Activated naive CD4-positive, alpha-beta T cell treated with anti-CD3 and anti-CD28 coated beads for 36 hours (primary cell): ENCODE data around the gene SRCAP. TPM values are rescaled to one million over a fixed set of nuclear protein-coding genes. Genes with fewer than 3 reads are reported as not detected.
A peak's percentile ranks its signal among the peaks of the same experiment; 100 is the strongest.

Experiments
- CTCF ChIA-PET: fragments of 350-600 bp; sonication (Branson Sonifier 250); formaldehyde crosslinking; loops from one replicate; lab custom pipeline; 2021; ENCODE audit warnings: antibody characterized with exemption; lab: Charles Lee
- DNase-seq: peaks from one replicate; pipeline ENCODE4 v3.0.0-alpha.2; 2020
- H3K27ac Mint-ChIP-seq: one replicate; pipeline ENCODE4 v1.8.0; 2021; ENCODE audit warnings: mild to moderate bottlenecking, mixed read lengths
- H3K27me3 Mint-ChIP-seq: one replicate; pipeline ENCODE4 v1.8.0; 2021; ENCODE audit warnings: low read depth, mixed read lengths
- H3K36me3 Mint-ChIP-seq: one replicate; pipeline ENCODE4 v1.8.0; 2021; ENCODE audit warnings: low read depth, mixed read lengths
- H3K4me1 Mint-ChIP-seq: one replicate; pipeline ENCODE4 v1.8.0; 2021; ENCODE audit warnings: low read depth, mixed read lengths
- H3K4me3 Mint-ChIP-seq: one replicate; pipeline ENCODE4 v1.8.0; 2021; ENCODE audit warnings: mild to moderate bottlenecking, moderate library complexity, mixed read lengths
- H3K9me3 Mint-ChIP-seq: one replicate; pipeline ENCODE4 v1.8.0; 2021; ENCODE audit warnings: mixed read lengths
- intact Hi-C: fragments of 100-400 bp; cut with micrococcal nuclease; formaldehyde crosslinking; loops from one replicate; pipeline ENCODE4 v1.15.1; 2023
- total RNA-seq, 2 experiments: library from RNA; stranded (reverse); gene quantifications; one replicate each; pipeline ENCODE4 v1.2.3, GENCODE V29; 2021

The SRCAP gene
- total RNA-seq, 2 experiments from 2014 or later = 52.3 to 55.2 TPM

DNA sequence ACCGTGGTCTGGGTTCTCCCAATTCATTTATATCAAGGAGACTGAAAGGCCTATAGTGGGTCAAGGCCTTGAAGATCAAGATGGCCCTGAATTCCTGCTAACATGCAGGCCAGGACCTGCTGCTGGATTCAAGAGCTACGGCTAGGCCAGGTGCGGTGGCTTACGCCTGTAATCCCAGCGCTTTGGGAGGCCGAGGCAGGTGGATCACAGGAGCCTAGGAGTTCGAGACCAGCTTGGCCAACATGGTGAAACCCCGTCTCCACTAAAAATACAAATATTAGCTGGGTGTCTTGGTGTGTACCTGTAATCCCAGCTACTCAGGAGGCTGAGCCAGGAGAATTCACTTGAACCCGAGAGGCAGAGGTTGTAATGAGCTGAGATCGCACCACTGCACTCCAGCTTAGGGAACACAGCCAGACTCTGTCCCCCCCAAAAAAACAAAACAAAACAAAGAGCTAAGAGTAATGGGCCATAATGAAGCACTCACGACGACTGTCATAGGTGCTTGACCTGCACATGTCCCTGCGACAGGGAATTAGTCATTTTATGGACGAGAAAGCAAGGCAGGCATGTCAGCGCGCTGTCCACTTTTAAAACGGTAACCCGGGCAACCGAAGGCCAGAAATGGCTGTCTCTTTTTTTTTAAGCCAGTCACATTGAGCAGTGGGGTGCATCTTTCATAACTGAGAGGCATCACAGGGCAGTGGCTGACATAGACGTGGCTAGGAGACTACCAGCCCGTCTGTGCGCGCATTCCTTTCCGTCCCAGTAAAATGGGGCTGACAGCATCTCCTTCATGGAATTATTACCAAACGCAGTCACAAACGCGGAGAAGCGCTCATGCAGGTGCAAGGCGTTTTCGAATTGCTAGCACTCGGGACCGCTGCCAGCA lies 41.8 kb upstream of the SRCAP start:
- intact Hi-C loops = loop anchor here (5.0 kb wide), 1 partner anchor 850 kb away; the partner anchor contains the start of gene MAZ
- CTCF ChIA-PET = interaction anchor here (0.7 to 1.2 kb wide), 3 partner anchors 26 to 248 kb away, joined by 3 to 4 read pairs (median 3); no protein-coding TSS in a partner anchor
- no peaks in the 10 kb centered on the region for H3K9me3 Mint-ChIP-seq
- peak overlapping the region; percentile 87 for H3K27ac Mint-ChIP-seq
- H3K4me3 Mint-ChIP-seq = peak overlapping the region; percentile 99
- peaks cover 43% of the 10 kb centered on the region for H3K4me1 Mint-ChIP-seq
- peaks cover 42% of the 10 kb centered on the region for H3K36me3 Mint-ChIP-seq
- H3K27me3 Mint-ChIP-seq = no peaks in the 10 kb centered on the region
- DNase-seq = no peak

GRCh38 chr16:30657866-30658730 lies 40.9 kb upstream of the SRCAP start, which contains the start of gene FBRS:
FBRS (plus strand) TSS chr16:30658431; CDS start chr16:30659519, 1,088 bp downstream.
- H3K36me3 Mint-ChIP-seq = peaks cover 41% of the 10 kb centered on the region

DNA sequence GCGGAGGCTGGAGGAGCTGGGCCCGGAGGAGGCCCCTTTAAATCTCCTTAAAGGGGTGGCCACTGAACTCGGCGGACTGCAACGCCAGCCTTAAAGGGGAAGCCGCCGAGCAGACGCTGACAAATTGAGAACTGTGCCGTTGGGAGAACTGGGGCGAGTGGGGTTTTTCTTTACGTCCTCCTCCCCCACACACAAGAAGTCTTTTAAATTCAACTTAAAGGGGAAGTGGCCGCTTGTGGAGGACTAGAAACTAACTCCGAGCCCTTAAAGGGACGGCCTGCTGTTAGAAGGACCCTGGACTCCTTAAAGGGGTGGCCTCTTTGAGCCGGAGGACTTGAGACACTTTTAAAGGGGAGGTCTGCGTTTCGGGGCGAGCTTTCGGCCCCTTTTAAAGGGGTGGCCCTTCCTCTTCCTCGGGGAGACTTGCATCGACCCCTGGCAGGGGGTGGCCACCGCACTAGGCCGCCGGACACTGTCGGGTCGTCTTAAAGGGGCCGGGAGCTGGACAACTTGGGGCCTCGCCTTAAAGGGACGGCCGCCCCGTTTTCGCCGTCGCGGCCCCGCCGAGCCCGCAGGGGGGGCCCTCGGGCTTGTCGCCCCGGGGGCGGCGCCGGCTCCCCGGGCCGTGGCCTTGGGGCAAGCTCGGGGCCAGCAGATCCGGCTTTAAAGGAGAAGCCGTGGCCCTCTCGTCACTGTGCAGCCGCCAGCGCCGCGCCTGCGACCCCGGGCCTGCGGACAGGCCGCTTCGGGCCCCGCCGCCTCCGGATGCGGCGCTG lies 40.1 kb upstream of the SRCAP start:
- CTCF ChIA-PET = interaction anchor here (0.8 to 4.6 kb wide), 9 partner anchors 8 to 249 kb away, joined by 3 to 42 read pairs (median 4); partner anchors contain the start of gene PRR14
- peak overlapping the region; percentile 99 for H3K4me3 Mint-ChIP-seq
- DNase-seq = no peak
- intact Hi-C loops = loop anchor here (1.0 to 5.0 kb wide), 21 partner anchors 9 to 852 kb away; partner anchors contain the start of genes ALDOA, ARMC5, CFAP119 and DCTPP1
- peaks cover 48% of the 10 kb centered on the region for H3K4me1 Mint-ChIP-seq
- H3K36me3 Mint-ChIP-seq = peaks cover 49% of the 10 kb centered on the region
- peak overlapping the region; percentile 100 for H3K27ac Mint-ChIP-seq
- no peaks in the 10 kb centered on the region for H3K27me3 Mint-ChIP-seq
- H3K9me3 Mint-ChIP-seq = no peaks in the 10 kb centered on the region

More at GRCh38 chr16:30657866-30658730, 40.9 kb upstream of the SRCAP start, which contains the start of gene FBRS:
- H3K4me3 Mint-ChIP-seq = peak within 1 kb of the TSS; percentile 99
- DNase-seq = peak; percentile 100
- intact Hi-C loops = loop anchor here (1.0 to 5.0 kb wide), 21 partner anchors 8 to 851 kb away; partner anchors contain the start of genes ALDOA, ARMC5, CFAP119 and DCTPP1
- peaks cover 42% of the 10 kb centered on the region for H3K4me1 Mint-ChIP-seq
- CTCF ChIA-PET = interaction anchor here (0.8 to 4.6 kb wide), 11 partner anchors 7 to 249 kb away, joined by 3 to 42 read pairs (median 4); partner anchors contain the start of gene PRR14
- H3K9me3 Mint-ChIP-seq = no peaks in the 10 kb centered on the region
- H3K27ac Mint-ChIP-seq = peak within 1 kb of the TSS; percentile 100
- H3K27me3 Mint-ChIP-seq = no peaks in the 10 kb centered on the region

DNA sequence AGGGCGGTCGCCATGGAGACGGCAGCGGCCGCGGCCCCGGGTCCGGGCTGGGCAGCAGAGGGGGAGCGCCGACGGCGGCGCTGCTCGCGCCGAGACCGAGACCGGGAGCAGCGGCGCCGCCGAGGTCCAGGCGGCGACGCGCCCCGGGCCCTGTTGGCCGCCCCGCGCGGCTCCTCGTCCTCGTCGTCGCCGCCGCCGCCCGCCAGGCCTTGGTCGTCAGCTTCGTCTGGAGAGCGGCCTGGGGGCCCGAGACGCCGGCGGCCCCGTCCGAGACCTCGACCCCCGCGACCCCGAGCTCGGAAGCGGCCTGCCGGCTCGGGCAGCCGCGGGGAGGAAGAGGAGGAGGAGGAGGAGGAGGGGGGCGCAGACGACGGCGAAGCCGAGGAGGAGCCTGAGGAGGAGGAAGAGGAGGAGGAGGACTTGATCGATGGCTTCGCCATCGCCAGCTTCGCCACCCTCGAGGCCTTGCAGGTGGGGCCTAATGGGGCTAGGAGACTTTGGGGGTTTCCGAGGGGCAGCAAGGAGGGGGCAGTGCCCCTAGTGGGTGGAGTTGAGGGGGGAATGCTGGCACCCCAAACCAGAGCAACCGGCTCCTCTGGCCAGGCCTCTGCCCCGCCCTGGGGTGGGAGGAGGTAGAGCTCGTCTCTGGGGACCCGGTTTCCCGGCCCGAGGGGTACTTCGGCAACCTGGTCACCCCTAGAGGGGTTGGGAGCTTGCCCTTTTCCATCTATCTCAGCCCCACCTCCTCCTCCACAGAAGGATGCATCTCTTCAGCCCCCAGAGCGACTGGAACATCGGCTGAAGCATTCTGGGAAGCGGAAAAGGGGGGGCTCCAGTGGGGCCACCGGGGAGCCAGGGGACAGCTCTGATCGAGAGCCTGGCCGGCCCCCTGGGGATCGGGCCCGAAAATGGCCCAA lies 39.2 kb upstream of the SRCAP start:
- intact Hi-C loops = loop anchor here (2.0 to 5.0 kb wide), 8 partner anchors 89 to 852 kb away; partner anchors contain the start of genes ARMC5, FUS, MAZ and PHKG2
- Mint-ChIP-seq H3K4me3 (peak overlapping the region; percentile 86), H3K27ac (peak overlapping the region; percentile 98), H3K36me3 (peaks cover 50% of the 10 kb centered on the region), H3K4me1 (peaks cover 48% of the 10 kb centered on the region), H3K9me3 (no peaks in the 10 kb centered on the region), H3K27me3 (no peaks in the 10 kb centered on the region)
- peak; percentile 46 for DNase-seq
- CTCF ChIA-PET = interaction anchor here (0.6 to 4.6 kb wide), 9 partner anchors 9 to 277 kb away, joined by 3 to 42 read pairs (median 3); partner anchors contain the start of genes PRR14 and SEPTIN1

GRCh38 chr16:30660424-30661261 lies 38.3 kb upstream of the SRCAP start:
- H3K36me3 Mint-ChIP-seq = peaks cover 49% of the 10 kb centered on the region
- DNase-seq = peak; percentile 95
- no peaks in the 10 kb centered on the region for H3K27me3 Mint-ChIP-seq
- peaks cover 54% of the 10 kb centered on the region for H3K4me1 Mint-ChIP-seq
- H3K4me3 Mint-ChIP-seq = peak overlapping the region; percentile 86
- CTCF ChIA-PET = interaction anchor here (0.6 to 4.6 kb wide), 7 partner anchors 10 to 278 kb away, joined by 3 to 42 read pairs (median 3); partner anchors contain the start of genes PRR14 and SEPTIN1
- intact Hi-C loops = no loop called here
- no peaks in the 10 kb centered on the region for H3K9me3 Mint-ChIP-seq
- H3K27ac Mint-ChIP-seq = peak overlapping the region; percentile 98

- Mint-ChIP-seq H3K36me3 (peaks cover 52% of the 10 kb centered on the region), H3K4me1 (peaks cover 40% of the 10 kb centered on the region)
- CTCF ChIA-PET = interaction anchor here (4.6 kb wide), 1 partner anchor 31 kb away, joined by 42 read pairs; no protein-coding TSS in a partner anchor
These were observed 36.5 kb upstream of the SRCAP start for GRCh38 chr16:30662449-30662848.

GRCh38 chr16:30663038-30663437 lies 35.9 kb upstream of the SRCAP start:
- CTCF ChIA-PET = no interaction called here
- no peaks in the 10 kb centered on the region for H3K27me3 Mint-ChIP-seq
- no peak for DNase-seq
- H3K4me1 Mint-ChIP-seq = peaks cover 37% of the 10 kb centered on the region
- H3K4me3 Mint-ChIP-seq = no peak overlapping the region
- peaks cover 56% of the 10 kb centered on the region for H3K36me3 Mint-ChIP-seq
- intact Hi-C loops = no loop called here
- H3K27ac Mint-ChIP-seq = peak overlapping the region; percentile 98
- no peaks in the 10 kb centered on the region for H3K9me3 Mint-ChIP-seq

More at GRCh38 chr16:30662449-30662848, 36.5 kb upstream of the SRCAP start:
- intact Hi-C loops = no loop called here
- Mint-ChIP-seq H3K27ac (peak overlapping the region; percentile 98), H3K4me3 (peak overlapping the region; percentile 86), H3K27me3 (no peaks in the 10 kb centered on the region), H3K9me3 (no peaks in the 10 kb centered on the region)
- DNase-seq = no peak

DNA sequence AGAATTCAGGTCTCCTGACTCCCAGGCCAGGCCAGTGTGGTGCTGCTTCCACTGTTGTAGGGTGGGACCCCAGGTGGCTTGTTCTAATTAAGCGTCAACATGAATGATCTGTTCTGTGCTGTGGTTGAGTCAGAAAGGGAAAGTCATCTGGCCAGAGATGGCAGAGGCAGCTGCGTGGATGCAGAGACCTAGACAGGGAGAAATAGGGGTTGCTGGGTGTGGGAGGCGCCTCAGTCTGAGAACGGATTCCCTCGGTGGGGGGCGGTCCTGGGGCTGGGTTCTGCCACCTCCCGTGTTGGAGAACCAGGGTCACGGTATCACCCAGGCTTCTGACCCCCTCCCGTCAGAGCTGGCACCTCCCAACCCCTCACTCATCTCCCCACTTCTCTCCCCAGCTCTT lies 35.2 kb upstream of the SRCAP start:
- Mint-ChIP-seq H3K27ac (peak overlapping the region; percentile 98), H3K36me3 (peaks cover 58% of the 10 kb centered on the region), H3K4me1 (peaks cover 37% of the 10 kb centered on the region), H3K27me3 (no peaks in the 10 kb centered on the region), H3K9me3 (no peaks in the 10 kb centered on the region), H3K4me3 (no peak overlapping the region)
- CTCF ChIA-PET = no interaction called here
- intact Hi-C loops = no loop called here
- no peak for DNase-seq

DNA sequence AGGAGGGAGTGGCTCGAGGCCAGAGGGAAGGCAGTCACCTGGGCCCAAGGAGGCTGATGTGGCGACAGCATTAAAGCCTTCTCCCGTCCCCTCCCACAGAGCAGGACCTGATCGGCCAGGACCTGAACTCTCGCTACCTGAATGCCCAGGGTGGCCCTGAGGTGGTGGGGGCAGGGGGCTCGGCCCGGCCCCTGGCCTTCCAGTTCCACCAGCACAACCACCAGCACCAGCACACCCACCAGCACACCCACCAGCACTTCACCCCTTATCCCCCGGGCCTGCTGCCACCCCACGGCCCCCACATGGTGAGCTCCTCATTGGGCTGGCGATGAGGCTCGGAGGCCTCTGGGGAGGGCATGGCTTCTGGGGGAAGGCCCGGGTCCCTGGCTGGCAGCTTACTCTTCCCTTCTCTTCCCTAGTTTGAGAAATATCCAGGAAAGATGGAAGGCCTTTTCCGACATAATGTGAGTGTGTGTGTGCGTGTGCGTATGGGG lies 34.3 kb upstream of the SRCAP start:
- H3K4me1 Mint-ChIP-seq = peaks cover 37% of the 10 kb centered on the region
- H3K9me3 Mint-ChIP-seq = no peaks in the 10 kb centered on the region
- no peaks in the 10 kb centered on the region for H3K27me3 Mint-ChIP-seq
- no peak for DNase-seq
- H3K27ac Mint-ChIP-seq = no peak overlapping the region
- intact Hi-C loops = no loop called here
- H3K36me3 Mint-ChIP-seq = peaks cover 58% of the 10 kb centered on the region
- no peak overlapping the region for H3K4me3 Mint-ChIP-seq
- CTCF ChIA-PET = interaction anchor here (1.0 kb wide), 1 partner anchor 36 kb away, joined by 3 read pairs; no protein-coding TSS in a partner anchor
